ENCODE data around the gene ACSF3.

DNA sequence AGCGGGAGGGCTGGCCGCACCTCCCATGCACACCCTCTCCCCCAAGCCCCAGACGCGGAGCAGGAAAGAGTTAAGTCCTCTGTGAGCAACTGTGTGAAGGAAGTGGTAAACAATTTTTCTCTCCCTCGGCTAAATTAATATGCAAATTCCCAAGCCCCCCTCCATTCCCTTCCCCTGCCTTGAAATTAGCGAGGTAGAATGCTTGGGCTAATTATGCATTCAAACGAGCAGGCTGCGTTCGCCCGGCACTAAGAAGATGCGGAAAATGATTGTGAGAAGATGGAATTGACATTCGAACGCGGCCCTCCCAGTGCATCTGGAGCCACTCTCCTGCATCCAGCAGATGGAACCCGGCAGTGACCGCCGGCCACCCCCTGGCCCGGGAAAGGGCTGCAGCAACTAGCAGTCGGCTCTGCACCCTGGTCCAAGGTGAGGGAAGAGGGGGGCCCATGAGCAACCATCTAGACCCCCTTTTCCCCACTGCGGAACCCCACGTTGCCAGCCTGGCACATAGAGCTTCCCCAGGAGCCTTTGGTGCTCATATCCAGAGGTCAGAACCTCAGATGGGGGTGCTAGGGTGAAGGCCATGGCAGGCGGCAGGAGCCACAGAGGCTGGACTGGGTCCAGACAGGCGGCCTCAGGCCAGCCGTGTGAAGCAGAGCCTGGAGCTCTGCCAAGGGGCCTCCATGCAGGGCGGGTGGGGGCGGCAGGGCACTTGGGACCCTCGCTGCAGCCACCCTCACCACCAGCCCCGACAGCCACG lies 49.1 kb upstream of the ACSF3 start:
- TF ChIP-seq, protein P1, sequence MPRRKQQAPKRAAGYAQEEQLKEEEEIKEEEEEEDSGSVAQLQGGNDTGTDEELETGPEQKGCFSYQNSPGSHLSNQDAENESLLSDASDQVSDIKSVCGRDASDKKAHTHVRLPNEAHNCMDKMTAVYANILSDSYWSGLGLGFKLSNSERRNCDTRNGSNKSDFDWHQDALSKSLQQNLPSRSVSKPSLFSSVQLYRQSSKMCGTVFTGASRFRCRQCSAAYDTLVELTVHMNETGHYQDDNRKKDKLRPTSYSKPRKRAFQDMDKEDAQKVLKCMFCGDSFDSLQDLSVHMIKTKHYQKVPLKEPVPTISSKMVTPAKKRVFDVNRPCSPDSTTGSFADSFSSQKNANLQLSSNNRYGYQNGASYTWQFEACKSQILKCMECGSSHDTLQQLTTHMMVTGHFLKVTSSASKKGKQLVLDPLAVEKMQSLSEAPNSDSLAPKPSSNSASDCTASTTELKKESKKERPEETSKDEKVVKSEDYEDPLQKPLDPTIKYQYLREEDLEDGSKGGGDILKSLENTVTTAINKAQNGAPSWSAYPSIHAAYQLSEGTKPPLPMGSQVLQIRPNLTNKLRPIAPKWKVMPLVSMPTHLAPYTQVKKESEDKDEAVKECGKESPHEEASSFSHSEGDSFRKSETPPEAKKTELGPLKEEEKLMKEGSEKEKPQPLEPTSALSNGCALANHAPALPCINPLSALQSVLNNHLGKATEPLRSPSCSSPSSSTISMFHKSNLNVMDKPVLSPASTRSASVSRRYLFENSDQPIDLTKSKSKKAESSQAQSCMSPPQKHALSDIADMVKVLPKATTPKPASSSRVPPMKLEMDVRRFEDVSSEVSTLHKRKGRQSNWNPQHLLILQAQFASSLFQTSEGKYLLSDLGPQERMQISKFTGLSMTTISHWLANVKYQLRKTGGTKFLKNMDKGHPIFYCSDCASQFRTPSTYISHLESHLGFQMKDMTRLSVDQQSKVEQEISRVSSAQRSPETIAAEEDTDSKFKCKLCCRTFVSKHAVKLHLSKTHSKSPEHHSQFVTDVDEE (CRISPR knock-in tag; IDR thresholded peaks at IDR 0.05) = no peak
- TF ChIP-seq, protein P2, sequence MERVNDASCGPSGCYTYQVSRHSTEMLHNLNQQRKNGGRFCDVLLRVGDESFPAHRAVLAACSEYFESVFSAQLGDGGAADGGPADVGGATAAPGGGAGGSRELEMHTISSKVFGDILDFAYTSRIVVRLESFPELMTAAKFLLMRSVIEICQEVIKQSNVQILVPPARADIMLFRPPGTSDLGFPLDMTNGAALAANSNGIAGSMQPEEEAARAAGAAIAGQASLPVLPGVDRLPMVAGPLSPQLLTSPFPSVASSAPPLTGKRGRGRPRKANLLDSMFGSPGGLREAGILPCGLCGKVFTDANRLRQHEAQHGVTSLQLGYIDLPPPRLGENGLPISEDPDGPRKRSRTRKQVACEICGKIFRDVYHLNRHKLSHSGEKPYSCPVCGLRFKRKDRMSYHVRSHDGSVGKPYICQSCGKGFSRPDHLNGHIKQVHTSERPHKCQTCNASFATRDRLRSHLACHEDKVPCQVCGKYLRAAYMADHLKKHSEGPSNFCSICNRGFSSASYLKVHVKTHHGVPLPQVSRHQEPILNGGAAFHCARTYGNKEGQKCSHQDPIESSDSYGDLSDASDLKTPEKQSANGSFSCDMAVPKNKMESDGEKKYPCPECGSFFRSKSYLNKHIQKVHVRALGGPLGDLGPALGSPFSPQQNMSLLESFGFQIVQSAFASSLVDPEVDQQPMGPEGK (CRISPR knock-in tag; IDR thresholded peaks at IDR 0.05; ENCODE audit: borderline replicate concordance) = no peak
- no peak for TF ChIP-seq ZFP3 (CRISPR knock-in tag; IDR thresholded peaks at IDR 0.05)
- no peak for TF ChIP-seq PPARA (CRISPR knock-in tag; IDR thresholded peaks at IDR 0.05; ENCODE audit: borderline replicate concordance)
- TF ChIP-seq, protein P3, sequence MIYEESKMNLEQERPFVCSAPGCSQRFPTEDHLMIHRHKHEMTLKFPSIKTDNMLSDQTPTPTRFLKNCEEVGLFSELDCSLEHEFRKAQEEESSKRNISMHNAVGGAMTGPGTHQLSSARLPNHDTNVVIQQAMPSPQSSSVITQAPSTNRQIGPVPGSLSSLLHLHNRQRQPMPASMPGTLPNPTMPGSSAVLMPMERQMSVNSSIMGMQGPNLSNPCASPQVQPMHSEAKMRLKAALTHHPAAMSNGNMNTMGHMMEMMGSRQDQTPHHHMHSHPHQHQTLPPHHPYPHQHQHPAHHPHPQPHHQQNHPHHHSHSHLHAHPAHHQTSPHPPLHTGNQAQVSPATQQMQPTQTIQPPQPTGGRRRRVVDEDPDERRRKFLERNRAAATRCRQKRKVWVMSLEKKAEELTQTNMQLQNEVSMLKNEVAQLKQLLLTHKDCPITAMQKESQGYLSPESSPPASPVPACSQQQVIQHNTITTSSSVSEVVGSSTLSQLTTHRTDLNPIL (CRISPR knock-in tag; IDR thresholded peaks at IDR 0.05; ENCODE audit: low read depth) = no peak

Measured in SK-N-SH treated with all-trans-retinoic acid at 6 μM for 48 hours (cell line).